Glomerular endothelial cell (primary cell): Measurements from ENCODE around the gene CUX1. TPM values are rescaled to one million over a fixed set of nuclear protein-coding genes. Genes with fewer than 3 reads are reported as not detected.
"Not testable (repeated sequence)": the region's sequence is repeated elsewhere in the genome, so short reads cannot be mapped to it uniquely, and the experiment has no call there.

Source experiments
- DNase-seq: peaks from one replicate; pipeline ENCODE4 v3.0.0-alpha.2; 2011; ENCODE audit warnings: low read depth, low spot score; ENCODE audit errors: extremely low read depth
- total RNA-seq: library from RNA; depleted of rRNA; stranded (reverse); fragments of >200 nt; gene quantifications from 2 replicates; pipeline ENCODE4 v1.2.3, GENCODE V29; 2015

Gene CUX1
- total RNA-seq, 1 donor from 2014 or later, result 62.0 TPM

GRCh38 chr7:101792051-101792681 is 25.3 kb upstream of the CUX1 start:
- no peak for DNase-seq

- not testable (repeated sequence) for DNase-seq
Observed at GRCh38 chr7:101792682-101793071, 24.7 kb upstream of the CUX1 start.

GRCh38 chr7:101795461-101795860 is 22.0 kb upstream of the CUX1 start:
- DNase-seq, result no peak

GRCh38 chr7:101798173-101798572 is 19.3 kb upstream of the CUX1 start:
- DNase-seq, result not testable (repeated sequence)

- DNase-seq, result no peak
Observed at GRCh38 chr7:101803203-101804087, 14.0 kb upstream of the CUX1 start.

- no peak for DNase-seq
Observed at GRCh38 chr7:101804088-101804963, 13.1 kb upstream of the CUX1 start.

- DNase-seq, result no peak
Observed at GRCh38 chr7:101804967-101805366, 12.5 kb upstream of the CUX1 start.

GRCh38 chr7:101812595-101812994 is 4.8 kb upstream of the CUX1 start:
- DNase-seq, result no peak

GRCh38 chr7:101813402-101814019 is 3.9 kb upstream of the CUX1 start:
- no peak for DNase-seq

- no peak for DNase-seq
Observed at GRCh38 chr7:101814081-101814990, 3.1 kb upstream of the CUX1 start.

- no peak for DNase-seq
Observed at GRCh38 chr7:101814991-101815825, 2.2 kb upstream of the CUX1 start.

GRCh38 chr7:101815826-101816594 is 1.4 kb upstream of the CUX1 start:
- no peak for DNase-seq

GRCh38 chr7:101816595-101817470 is 593 bp upstream of the CUX1 start:
- DNase-seq, result no peak

GRCh38 chr7:101818287-101819071 is 1.1 kb downstream of the CUX1 start:
- DNase-seq, result no peak

- DNase-seq, result no peak
Observed at GRCh38 chr7:101819183-101819582, 1.8 kb downstream of the CUX1 start.

GRCh38 chr7:101819913-101820522 is 2.6 kb downstream of the CUX1 start:
- no peak for DNase-seq
